Measurements from ENCODE around the gene GNB4. TPM values are rescaled to one million over a fixed set of nuclear protein-coding genes. Genes with fewer than 3 reads are reported as not detected.

GNB4 gene
- total RNA-seq, 1 experiment from 2014 or later, result 26.7 TPM

DNA sequence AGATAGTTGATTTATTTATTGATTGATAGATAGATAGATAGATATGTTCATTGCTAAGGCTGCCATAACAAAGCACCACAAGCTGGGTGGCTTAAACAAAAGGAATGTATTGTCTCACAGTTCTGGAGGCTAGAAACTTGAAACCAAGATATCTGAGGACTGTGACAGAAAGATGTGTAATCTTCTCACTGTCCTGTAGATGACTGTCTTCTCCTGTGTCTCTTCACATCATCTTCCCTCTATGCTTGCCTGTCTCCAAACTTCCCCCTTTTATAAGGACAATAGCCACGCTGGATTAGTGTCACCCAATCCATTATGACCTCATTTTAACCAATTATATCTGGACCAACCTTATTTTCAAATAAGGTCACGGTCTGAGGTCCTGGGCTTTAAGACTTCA is 40.9 kb downstream of the GNB4 start:
- no peaks in the 10 kb centered on the region for H3K9me3 ChIP-seq (ENCODE audit: control insufficient read depth, insufficient read depth, low read depth, low read length)
- intact Hi-C loops (cut with micrococcal nuclease; ENCODE audit: unreplicated experiment), result no loop called here
- BruUV-seq (replicated peaks), result no TSS peak
- POLR2A ChIA-PET, result no interaction called here
- no peaks in the 10 kb centered on the region for H3K4me1 ChIP-seq (ENCODE audit: control insufficient read depth, insufficient read depth, low read length)
- no peaks in the 10 kb centered on the region for H3K36me3 ChIP-seq (ENCODE audit: control insufficient read depth, insufficient read depth, low read length)
- H3K4me3 ChIP-seq (ENCODE audit: low read depth in 2 of 2, low read length in 2 of 2), result no peak overlapping the region
- DNase-seq (ENCODE audit: low read depth, low spot score), result no peak
- ATAC-seq, result 0 out of 2 replicates have a peak, but pooled peaks have one; percentile 65
- CTCF ChIA-PET, result no interaction called here
- in situ Hi-C loops (cut with HindIII; ENCODE audit: low pct_unique_long_range_greater_than_20kb, low sequenced_read_pairs), result no loop called here
- no peak overlapping the region for H3K27ac ChIP-seq (ENCODE audit: low read length)
- H3K27me3 ChIP-seq (ENCODE audit: control insufficient read depth, insufficient read depth, low read length), result no peaks in the 10 kb centered on the region
- TF ChIP-seq TCF7L2 (IDR thresholded peaks at IDR 0.05; ENCODE audit: low read depth, low read length) (no peak), SIN3A (IDR thresholded peaks at IDR 0.05; ENCODE audit: borderline replicate concordance, insufficient read depth, low read depth, low read length) (no peak), POLR2AphosphoS5 (IDR thresholded peaks at IDR 0.05; ENCODE audit: low read depth, low read length) (no peak)
- TF ChIP-seq, protein P1, sequence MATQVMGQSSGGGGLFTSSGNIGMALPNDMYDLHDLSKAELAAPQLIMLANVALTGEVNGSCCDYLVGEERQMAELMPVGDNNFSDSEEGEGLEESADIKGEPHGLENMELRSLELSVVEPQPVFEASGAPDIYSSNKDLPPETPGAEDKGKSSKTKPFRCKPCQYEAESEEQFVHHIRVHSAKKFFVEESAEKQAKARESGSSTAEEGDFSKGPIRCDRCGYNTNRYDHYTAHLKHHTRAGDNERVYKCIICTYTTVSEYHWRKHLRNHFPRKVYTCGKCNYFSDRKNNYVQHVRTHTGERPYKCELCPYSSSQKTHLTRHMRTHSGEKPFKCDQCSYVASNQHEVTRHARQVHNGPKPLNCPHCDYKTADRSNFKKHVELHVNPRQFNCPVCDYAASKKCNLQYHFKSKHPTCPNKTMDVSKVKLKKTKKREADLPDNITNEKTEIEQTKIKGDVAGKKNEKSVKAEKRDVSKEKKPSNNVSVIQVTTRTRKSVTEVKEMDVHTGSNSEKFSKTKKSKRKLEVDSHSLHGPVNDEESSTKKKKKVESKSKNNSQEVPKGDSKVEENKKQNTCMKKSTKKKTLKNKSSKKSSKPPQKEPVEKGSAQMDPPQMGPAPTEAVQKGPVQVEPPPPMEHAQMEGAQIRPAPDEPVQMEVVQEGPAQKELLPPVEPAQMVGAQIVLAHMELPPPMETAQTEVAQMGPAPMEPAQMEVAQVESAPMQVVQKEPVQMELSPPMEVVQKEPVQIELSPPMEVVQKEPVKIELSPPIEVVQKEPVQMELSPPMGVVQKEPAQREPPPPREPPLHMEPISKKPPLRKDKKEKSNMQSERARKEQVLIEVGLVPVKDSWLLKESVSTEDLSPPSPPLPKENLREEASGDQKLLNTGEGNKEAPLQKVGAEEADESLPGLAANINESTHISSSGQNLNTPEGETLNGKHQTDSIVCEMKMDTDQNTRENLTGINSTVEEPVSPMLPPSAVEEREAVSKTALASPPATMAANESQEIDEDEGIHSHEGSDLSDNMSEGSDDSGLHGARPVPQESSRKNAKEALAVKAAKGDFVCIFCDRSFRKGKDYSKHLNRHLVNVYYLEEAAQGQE (IDR thresholded peaks at IDR 0.05; ENCODE audit: insufficient read depth in 1 of 2, low read depth in 2 of 2, low read length in 1 of 2), result no peak
- TF ChIP-seq, protein P2, sequence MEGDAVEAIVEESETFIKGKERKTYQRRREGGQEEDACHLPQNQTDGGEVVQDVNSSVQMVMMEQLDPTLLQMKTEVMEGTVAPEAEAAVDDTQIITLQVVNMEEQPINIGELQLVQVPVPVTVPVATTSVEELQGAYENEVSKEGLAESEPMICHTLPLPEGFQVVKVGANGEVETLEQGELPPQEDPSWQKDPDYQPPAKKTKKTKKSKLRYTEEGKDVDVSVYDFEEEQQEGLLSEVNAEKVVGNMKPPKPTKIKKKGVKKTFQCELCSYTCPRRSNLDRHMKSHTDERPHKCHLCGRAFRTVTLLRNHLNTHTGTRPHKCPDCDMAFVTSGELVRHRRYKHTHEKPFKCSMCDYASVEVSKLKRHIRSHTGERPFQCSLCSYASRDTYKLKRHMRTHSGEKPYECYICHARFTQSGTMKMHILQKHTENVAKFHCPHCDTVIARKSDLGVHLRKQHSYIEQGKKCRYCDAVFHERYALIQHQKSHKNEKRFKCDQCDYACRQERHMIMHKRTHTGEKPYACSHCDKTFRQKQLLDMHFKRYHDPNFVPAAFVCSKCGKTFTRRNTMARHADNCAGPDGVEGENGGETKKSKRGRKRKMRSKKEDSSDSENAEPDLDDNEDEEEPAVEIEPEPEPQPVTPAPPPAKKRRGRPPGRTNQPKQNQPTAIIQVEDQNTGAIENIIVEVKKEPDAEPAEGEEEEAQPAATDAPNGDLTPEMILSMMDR (IDR thresholded peaks at IDR 0.05), result no peak

DNA sequence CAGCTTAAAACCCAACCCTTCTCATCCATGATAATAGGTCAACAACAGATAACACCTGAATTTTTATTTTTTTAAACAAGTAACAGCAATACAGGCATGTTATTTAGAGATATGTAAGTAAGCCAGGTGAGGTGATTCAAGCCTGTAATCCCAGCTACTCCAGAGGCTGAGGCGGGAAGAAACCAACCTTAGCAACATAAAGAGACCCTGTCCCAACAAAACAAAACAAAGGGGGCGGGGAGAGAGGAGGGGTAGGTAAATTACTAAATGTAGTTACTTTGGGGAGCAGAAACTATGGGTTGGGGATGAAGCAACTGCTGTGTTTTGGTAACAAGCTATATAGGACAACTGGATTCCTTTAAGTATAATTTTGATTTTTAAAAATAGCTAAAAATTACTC is 47.0 kb downstream of the GNB4 start:
- in situ Hi-C loops (cut with HindIII; ENCODE audit: low pct_unique_long_range_greater_than_20kb, low sequenced_read_pairs), result no loop called here
- intact Hi-C loops (cut with micrococcal nuclease; ENCODE audit: unreplicated experiment), result no loop called here
- H3K4me3 ChIP-seq (ENCODE audit: low read depth in 2 of 2, low read length in 2 of 2), result no peak overlapping the region
- ATAC-seq (no peak), DNase-seq (ENCODE audit: low read depth, low spot score) (no peak)
- H3K27ac ChIP-seq (ENCODE audit: low read length), result no peak overlapping the region
- no peaks in the 10 kb centered on the region for H3K27me3 ChIP-seq (ENCODE audit: control insufficient read depth, insufficient read depth, low read length)
- TF ChIP-seq POLR2AphosphoS5 (IDR thresholded peaks at IDR 0.05; ENCODE audit: low read depth, low read length), result no peak
- TF ChIP-seq, protein P2 (IDR thresholded peaks at IDR 0.05), result no peak
- TF ChIP-seq, protein P1 (IDR thresholded peaks at IDR 0.05; ENCODE audit: insufficient read depth in 1 of 2, low read depth in 2 of 2, low read length in 1 of 2), result no peak
- TF ChIP-seq TCF7L2 (IDR thresholded peaks at IDR 0.05; ENCODE audit: low read depth, low read length), result no peak
- no peak for TF ChIP-seq SIN3A (IDR thresholded peaks at IDR 0.05; ENCODE audit: borderline replicate concordance, insufficient read depth, low read depth, low read length)
- no TSS peak for BruUV-seq (replicated peaks)
- ChIA-PET CTCF (no interaction called here), POLR2A (no interaction called here)
- H3K4me1 ChIP-seq (ENCODE audit: control insufficient read depth, insufficient read depth, low read length), result no peaks in the 10 kb centered on the region
- peaks cover 8% of the 10 kb centered on the region; the same call in 1 of the 2 replicates for H3K36me3 ChIP-seq (ENCODE audit: control insufficient read depth, insufficient read depth, low read length)
- H3K9me3 ChIP-seq (ENCODE audit: control insufficient read depth, insufficient read depth, low read depth, low read length), result no peaks in the 10 kb centered on the region

All from Panc1 (cell line).